ENCODE measurements around the gene PLPPR4.
"Not testable (repeated sequence)": the region's sequence is repeated elsewhere in the genome, so short reads cannot be mapped to it uniquely, and the experiment has no call there.

Gene PLPPR4

GRCh38 chr1:99240621-99241020 is 23.7 kb upstream of the PLPPR4 start:
- H3K4me3 ChIP-seq (ENCODE audit: control insufficient read depth, low read depth, low read length), result no peak overlapping the region
- TF ChIP-seq CTCF (conservative IDR thresholded peaks at IDR 0.05; ENCODE audit: control insufficient read depth, insufficient read depth, low read depth, low read length), result no peak
- DNase-seq (ENCODE audit: low read depth), result no peak

GRCh38 chr1:99246152-99246551 is 18.1 kb upstream of the PLPPR4 start:
- no peak for DNase-seq (ENCODE audit: low read depth)
- TF ChIP-seq CTCF (conservative IDR thresholded peaks at IDR 0.05; ENCODE audit: control insufficient read depth, insufficient read depth, low read depth, low read length), result no peak
- H3K4me3 ChIP-seq (ENCODE audit: control insufficient read depth, low read depth, low read length), result no peak overlapping the region

GRCh38 chr1:99247199-99247598 is 17.1 kb upstream of the PLPPR4 start:
- DNase-seq (ENCODE audit: low read depth), result no peak
- H3K4me3 ChIP-seq (ENCODE audit: control insufficient read depth, low read depth, low read length), result no peak overlapping the region
- TF ChIP-seq CTCF (conservative IDR thresholded peaks at IDR 0.05; ENCODE audit: control insufficient read depth, insufficient read depth, low read depth, low read length), result no peak

GRCh38 chr1:99250728-99251127 is 13.6 kb upstream of the PLPPR4 start:
- TF ChIP-seq CTCF (conservative IDR thresholded peaks at IDR 0.05; ENCODE audit: control insufficient read depth, insufficient read depth, low read depth, low read length), result no peak
- no peak overlapping the region for H3K4me3 ChIP-seq (ENCODE audit: control insufficient read depth, low read depth, low read length)
- no peak for DNase-seq (ENCODE audit: low read depth)

- DNase-seq (ENCODE audit: low read depth), result no peak
- no peak overlapping the region for H3K4me3 ChIP-seq (ENCODE audit: control insufficient read depth, low read depth, low read length)
- no peak for TF ChIP-seq CTCF (conservative IDR thresholded peaks at IDR 0.05; ENCODE audit: control insufficient read depth, insufficient read depth, low read depth, low read length)
Observed at GRCh38 chr1:99251308-99251707, 13.0 kb upstream of the PLPPR4 start.

GRCh38 chr1:99252630-99253029 is 11.7 kb upstream of the PLPPR4 start:
- no peak overlapping the region for H3K4me3 ChIP-seq (ENCODE audit: control insufficient read depth, low read depth, low read length)
- DNase-seq (ENCODE audit: low read depth), result no peak
- no peak for TF ChIP-seq CTCF (conservative IDR thresholded peaks at IDR 0.05; ENCODE audit: control insufficient read depth, insufficient read depth, low read depth, low read length)

- DNase-seq (ENCODE audit: low read depth); H3K4me3 ChIP-seq (ENCODE audit: control insufficient read depth, low read depth, low read length): not testable (repeated sequence)
Observed at GRCh38 chr1:99260402-99260801, 3.9 kb upstream of the PLPPR4 start.
